ENCODE measurements around the gene UQCC3. TPM values are rescaled to one million over a fixed set of nuclear protein-coding genes. Genes with fewer than 3 reads are reported as not detected.

The UQCC3 gene
- total and polyA plus RNA-seq, 2 donors (not counting 3 experiments of a cell fraction or from before 2014, with no cell fraction given): 8.6 to 15.5 TPM

- no peak for DNase-seq (ENCODE audit: low read depth, low spot score)
- H3K9me1 ChIP-seq (replicated peaks; ENCODE audit: control insufficient read depth, extremely low read depth, insufficient read depth, low read length): no peaks in the 10 kb centered on the region
- H3K9me3 ChIP-seq (replicated peaks; ENCODE audit: control insufficient read depth, insufficient read depth, low read length): no peaks in the 10 kb centered on the region
- H3K4me1 ChIP-seq (ENCODE audit: control insufficient read depth, extremely low read depth, insufficient read depth, low read length): peaks cover 11% of the 10 kb centered on the region
- no peaks in the 10 kb centered on the region for H4K20me1 ChIP-seq (replicated peaks; ENCODE audit: control insufficient read depth, extremely low read depth, insufficient read depth, low read length)
- peaks cover 23% of the 10 kb centered on the region for H3K79me2 ChIP-seq (ENCODE audit: control insufficient read depth, insufficient read depth, low read length)
- no peak for FAIRE-seq
- CTCF ChIA-PET: no interaction called here
- BruUV-seq (replicated peaks): no TSS peak
- dilution Hi-C loops (cut with MboI; ENCODE audit: extremely low pct_ligation_motif_present, low sequenced_read_pairs): no loop called here
- intact Hi-C loops (cut with micrococcal nuclease): loop anchor here (2.0 kb wide), 1 partner anchor 13 kb away; the partner anchor contains the start of genes C11orf98 and CSKMT
- no peak overlapping the region for H3K9ac ChIP-seq (replicated peaks; ENCODE audit: extremely low read depth, insufficient read depth, low read length)
- H3K4me3 ChIP-seq (replicated peaks in 1 of 3; ENCODE audit: insufficient read depth in 1 of 3, low read depth in 1 of 3, low read length in 3 of 3): peak overlapping the region in 1 of 3 experiments; percentile 76
- no peak overlapping the region for H3K27ac ChIP-seq (ENCODE audit: insufficient read depth, low read depth, low read length)
- H3K4me2 ChIP-seq (ENCODE audit: insufficient read depth, low read length): peak overlapping the region; percentile 71
- H2AFZ ChIP-seq (ENCODE audit: low read depth, low read length): no peak overlapping the region
- peaks cover 0 to 17% of the 10 kb centered on the region in 2 experiments for H3K36me3 ChIP-seq (ENCODE audit: control insufficient read depth in 2 of 2, extremely low read depth in 1 of 2, insufficient read depth in 2 of 2, low read length in 2 of 2)
- no peak for TF ChIP-seq MAX (IDR thresholded peaks at IDR 0.05; ENCODE audit: insufficient read depth, insufficient read length)
- TF ChIP-seq POLR2AphosphoS5 (IDR thresholded peaks at IDR 0.05; ENCODE audit: insufficient read depth, low read depth, low read length): no peak
- no peak for TF ChIP-seq GATA2 (IDR thresholded peaks at IDR 0.05; ENCODE audit: insufficient read depth, insufficient read length, low read depth, low read length)
- no peak for TF ChIP-seq MYC (IDR thresholded peaks at IDR 0.05; ENCODE audit: low read depth, low read length)
- TF ChIP-seq CTCF (IDR thresholded peaks at IDR 0.05; ENCODE audit: extremely low read depth in 1 of 2, insufficient read depth in 1 of 2, low read depth in 1 of 2, low read length in 2 of 2): no peak
- TF ChIP-seq JUN (IDR thresholded peaks at IDR 0.05; ENCODE audit: borderline replicate concordance, insufficient read depth, insufficient read length, low read depth): no peak
- TF ChIP-seq EZH2 (IDR thresholded peaks at IDR 0.05; ENCODE audit: borderline replicate concordance, low read depth, low read length, severe bottlenecking): no peak
- TF ChIP-seq FOS (IDR thresholded peaks at IDR 0.05; ENCODE audit: borderline replicate concordance, insufficient read depth, low read length): no peak
- no peak for TF ChIP-seq POLR2A (IDR thresholded peaks at IDR 0.05; ENCODE audit: low read depth, low read length)
- POLR2A ChIA-PET: interaction anchor here (1.3 kb wide), 1 partner anchor 13 kb away, joined by 9 read pairs; the partner anchor contains the start of genes C11orf98 and CSKMT
- no peaks in the 10 kb centered on the region for H3K27me3 ChIP-seq (ENCODE audit: control insufficient read depth in 2 of 2, insufficient read depth in 2 of 2, low read length in 2 of 2)
These were observed 6.2 kb downstream of the UQCC3 start for GRCh38 chr11:62677714-62678113.

All from endothelial cell of umbilical vein (primary cell).